HG03571 (cell line): ENCODE measurements around the gene ATRIP.
"Not testable (repeated sequence)": the region's sequence is repeated elsewhere in the genome, so short reads cannot be mapped to it uniquely, and the experiment has no call there.

Experiments used
- ATAC-seq: cut with Tn5 transposase; IDR thresholded peaks from one replicate; pipeline ENCODE4 v1.9.1; 2021; ENCODE audit not compliant: unreplicated experiment

ATRIP gene

GRCh38 chr3:48435774-48436476 lies 10.6 kb upstream of the ATRIP start:
- no peak for ATAC-seq

DNA sequence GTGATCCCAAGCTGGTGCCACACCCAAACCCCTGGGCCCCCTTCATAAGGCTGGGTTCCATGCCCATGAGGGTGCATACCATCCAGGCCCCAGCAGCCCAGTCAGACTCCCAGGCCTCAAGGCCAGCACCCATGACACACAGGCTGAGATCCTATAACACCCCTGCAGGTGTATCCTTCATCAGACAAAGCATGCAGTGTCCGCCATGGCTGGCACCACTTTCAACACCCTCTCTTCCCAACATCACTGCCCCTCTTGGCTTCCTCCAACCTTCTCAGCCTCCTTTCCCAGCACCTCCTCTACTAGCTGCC lies 10.1 kb upstream of the ATRIP start:
- ATAC-seq: no peak

DNA sequence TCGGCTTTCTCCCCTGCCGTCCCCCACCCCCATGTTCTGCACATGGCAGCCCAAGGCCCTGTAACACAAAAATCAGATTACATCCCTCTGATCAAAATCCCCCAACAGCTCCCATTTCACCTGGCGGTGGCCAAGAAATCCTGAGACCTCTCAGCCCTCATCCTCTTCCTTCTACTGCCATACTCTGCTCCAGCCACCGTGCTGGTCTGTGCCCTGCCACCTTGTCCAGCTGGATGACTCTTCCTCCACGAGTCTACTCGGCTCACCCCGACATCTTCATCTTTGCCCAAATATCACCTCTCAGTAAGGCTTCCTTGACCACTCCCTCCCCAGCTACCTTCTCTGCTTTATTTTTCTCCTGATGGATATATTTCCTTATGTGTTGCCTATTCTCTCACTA lies 9.7 kb upstream of the ATRIP start:
- ATAC-seq: no peak

GRCh38 chr3:48437812-48438211 lies 8.7 kb upstream of the ATRIP start:
- ATAC-seq: no peak

GRCh38 chr3:48439820-48440589 lies 6.5 kb upstream of the ATRIP start, which contains the start of the genes CCDC51 and TMA7:
CCDC51 (minus strand) TSS chr3:48440119; CDS start chr3:48435128, 4,991 bp downstream.
TMA7 (plus strand) TSS chr3:48440257; CDS start chr3:48440297, 40 bp downstream.
- ATAC-seq: peak; percentile 92

- no peak for ATAC-seq
Observed at GRCh38 chr3:48440590-48440958, 6.0 kb upstream of the ATRIP start.

DNA sequence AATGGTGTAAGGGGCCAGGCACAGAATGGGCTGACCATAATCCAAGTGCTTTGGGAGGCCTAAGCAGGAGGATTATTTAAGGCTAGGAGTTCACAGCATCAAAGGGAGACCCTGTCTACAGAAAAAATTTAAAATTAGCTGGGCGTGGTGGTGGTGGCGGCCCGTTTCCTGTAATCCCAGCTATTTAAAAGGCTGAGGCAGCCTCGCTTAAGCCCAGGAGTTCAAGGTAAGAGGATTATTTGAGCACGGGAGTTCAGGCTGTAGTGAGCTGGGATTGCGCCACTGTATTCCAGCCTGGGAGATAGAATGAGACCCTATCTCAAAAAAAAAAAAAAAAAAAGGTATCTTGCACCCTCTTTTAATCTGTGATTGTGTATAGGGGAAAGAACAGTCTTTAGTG lies 4.6 kb upstream of the ATRIP start:
- ATAC-seq: no peak

DNA sequence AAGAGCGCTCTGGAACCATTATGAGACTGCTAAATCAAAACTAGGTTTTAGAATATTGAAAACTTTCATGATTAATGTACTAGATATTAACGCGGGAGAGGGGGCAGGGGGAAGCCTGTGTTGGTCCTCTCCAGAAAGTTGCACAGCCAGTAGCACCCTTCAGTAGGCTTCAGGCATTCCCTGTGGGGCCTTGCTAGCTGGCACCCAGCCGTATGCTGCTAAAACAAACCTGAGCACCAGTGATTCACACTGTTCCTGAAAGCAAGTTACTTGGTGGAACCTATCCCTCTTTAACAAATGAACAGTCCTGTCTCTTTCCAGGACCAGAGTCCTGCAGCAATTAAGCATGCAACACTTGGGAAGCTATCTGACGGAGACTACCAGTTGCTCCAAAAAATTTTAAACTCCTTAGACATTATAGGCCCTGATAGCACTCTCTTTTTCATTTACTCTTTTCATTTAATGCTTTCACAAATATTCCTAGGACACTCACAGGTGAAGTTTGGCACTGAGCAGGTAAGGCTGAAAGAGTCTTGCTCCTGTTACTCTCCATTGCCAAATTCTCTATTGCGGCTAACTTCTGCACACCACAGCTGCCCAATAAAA lies 1.2 kb upstream of the ATRIP start:
- no peak for ATAC-seq

- no peak for ATAC-seq
Observed at GRCh38 chr3:48446043-48446424, 503 bp upstream of the ATRIP start.

GRCh38 chr3:48451270-48451669 lies 4.7 kb downstream of the ATRIP start:
- no peak for ATAC-seq

DNA sequence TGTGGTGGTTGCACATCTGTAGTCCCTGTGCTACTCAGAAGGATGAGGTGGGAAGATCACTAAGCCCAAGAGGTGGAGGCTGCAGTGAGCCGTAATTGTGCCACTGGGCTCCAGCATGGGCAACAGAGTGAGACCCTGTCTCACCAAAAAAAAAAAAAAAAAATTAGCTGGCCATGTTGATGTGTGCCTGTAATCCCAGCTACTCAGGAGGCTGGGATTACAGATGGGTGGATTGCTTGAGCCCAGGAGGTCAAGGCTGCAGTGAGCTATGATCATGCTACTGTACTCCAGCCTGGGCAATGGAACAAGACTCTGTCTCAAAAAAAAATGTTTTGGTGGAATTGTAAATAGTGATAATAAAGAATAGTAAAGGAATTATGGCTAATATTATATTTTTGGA lies 9.9 kb downstream of the ATRIP start:
- no peak for ATAC-seq

DNA sequence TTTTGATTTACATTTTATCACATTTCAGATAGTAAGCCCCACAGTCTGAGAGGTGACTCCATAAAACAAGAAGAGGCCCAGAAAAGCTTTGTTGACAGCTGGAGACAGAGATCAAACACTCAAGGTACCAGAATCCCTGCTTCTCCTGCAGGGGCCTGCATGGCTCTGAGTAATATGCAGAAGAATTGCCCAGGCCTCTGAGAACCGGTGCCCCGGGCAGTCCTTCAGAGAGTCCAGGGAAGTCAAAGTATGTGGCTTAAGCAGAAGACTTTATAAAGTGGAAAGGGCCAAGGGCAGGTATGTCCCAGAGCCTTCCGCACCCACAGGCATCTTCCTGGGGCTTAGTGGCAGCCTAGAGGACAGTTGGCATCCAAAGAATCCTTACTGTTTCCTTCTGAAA lies 12.8 kb downstream of the ATRIP start:
- no peak for ATAC-seq

DNA sequence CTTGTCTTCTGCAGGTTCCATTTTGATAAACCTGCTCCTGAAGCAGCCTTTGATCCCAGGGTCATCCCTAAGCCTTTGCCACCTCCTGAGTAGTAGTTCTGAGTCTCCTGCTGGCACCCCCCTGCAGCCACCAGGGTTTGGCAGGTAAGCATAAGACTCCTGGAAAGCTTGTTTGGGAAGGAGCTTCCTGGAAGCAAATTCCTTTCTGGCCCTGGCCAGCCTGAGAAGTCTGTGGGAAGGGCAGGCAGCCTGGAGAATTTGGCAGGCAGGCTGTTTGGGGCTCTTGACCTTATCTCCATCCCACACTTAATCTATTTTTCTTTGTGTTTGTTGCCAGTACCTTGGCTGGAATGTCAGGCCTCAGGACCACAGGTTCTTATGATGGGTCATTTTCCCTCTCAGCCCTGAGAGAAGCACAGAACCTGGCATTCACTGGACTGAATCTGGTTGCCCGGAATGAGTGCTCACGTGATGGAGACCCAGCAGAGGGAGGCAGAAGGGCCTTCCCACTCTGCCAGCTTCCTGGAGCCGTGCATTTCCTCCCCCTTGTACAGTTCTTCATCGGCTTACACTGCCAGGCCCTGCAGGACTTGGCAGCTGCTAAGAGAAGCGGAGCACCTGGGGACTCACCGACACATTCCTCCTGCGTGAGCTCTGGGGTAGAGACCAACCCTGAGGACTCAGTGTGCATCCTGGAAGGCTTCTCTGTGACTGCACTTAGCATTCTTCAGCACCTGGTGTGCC lies 13.4 kb downstream of the ATRIP start:
- no peak for ATAC-seq

DNA sequence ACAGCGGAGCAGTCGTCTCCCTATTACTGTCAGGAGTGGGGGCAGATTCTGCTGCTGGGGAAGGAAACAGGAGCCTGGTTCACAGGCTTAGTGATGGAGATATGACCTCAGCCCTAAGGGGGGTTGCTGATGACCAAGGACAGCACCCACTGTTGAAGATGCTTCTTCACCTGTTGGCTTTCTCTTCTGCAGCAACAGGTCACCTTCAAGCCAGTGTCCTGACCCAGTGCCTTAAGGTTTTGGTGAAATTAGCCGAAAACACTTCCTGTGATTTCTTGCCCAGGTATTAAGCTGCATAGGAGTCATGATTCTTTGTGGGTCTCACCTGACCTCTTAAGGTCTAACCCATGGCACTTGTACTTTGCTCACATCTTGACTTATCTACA lies 14.0 kb downstream of the ATRIP start:
- ATAC-seq: no peak

DNA sequence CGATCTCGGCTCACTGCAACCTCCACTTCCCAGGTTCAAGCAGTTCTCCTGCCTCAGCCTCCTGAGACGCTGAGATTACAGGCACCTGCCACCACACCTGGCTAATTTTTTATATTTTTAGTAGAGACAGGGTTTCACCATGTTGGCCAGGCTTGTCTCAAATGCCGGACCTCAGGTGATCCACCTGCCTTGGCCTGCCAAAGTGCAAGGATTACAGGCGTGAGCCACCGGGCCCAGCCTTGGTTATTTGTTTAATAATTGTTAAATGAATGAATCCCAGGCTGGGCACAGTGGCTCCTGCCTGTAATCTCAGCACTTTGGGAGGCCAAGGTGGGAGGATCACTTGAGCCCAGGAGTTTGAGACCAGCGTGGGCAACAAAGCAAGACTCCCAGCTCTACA lies 15.2 kb downstream of the ATRIP start:
- not testable (repeated sequence) for ATAC-seq

DNA sequence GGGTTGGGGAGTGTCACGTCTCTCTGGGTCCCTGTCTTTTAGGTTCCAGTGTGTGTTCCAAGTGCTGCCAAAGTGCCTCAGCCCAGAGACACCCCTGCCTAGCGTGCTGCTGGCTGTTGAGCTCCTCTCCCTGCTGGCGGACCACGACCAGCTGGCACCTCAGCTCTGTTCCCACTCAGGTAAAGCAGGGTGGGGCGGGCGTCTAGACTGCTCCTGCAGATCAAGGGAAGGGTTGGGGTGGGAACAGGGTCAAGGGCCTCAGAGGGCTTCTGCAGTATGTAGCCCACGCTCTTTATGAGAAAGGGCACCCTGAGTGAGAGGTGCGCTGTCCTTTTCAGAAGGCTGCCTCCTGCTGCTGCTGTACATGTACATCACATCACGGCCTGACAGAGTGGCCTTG lies 17.2 kb downstream of the ATRIP start:
- ATAC-seq: no peak

- no peak for ATAC-seq
Observed at GRCh38 chr3:48464713-48465221, 18.2 kb downstream of the ATRIP start.

- no peak for ATAC-seq
Observed at GRCh38 chr3:48465237-48465530, 18.6 kb downstream of the ATRIP start.

- peak; percentile 74 for ATAC-seq
Observed at GRCh38 chr3:48465531-48466378, 19.2 kb downstream of the ATRIP start.

DNA sequence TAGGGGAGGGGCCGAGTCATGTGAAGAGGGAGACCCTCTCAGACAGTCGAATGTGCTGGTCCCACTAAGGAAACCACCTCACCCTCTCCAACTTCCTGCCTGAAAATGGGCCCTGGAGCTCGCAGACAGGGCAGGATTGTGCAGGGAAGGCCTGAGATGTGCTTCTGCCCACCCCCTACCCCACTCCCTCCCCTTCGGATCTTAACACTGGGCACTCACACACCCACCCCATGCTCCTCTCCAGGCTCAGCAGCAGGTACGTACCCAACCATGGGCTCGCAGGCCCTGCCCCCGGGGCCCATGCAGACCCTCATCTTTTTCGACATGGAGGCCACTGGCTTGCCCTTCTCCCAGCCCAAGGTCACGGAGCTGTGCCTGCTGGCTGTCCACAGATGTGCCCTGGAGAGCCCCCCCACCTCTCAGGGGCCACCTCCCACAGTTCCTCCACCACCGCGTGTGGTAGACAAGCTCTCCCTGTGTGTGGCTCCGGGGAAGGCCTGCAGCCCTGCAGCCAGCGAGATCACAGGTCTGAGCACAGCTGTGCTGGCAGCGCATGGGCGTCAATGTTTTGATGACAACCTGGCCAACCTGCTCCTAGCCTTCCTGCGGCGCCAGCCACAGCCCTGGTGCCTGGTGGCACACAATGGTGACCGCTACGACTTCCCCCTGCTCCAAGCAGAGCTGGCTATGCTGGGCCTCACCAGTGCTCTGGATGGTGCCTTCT lies 20.0 kb downstream of the ATRIP start:
- peak; percentile 2 for ATAC-seq
